Vagina (tissue), 2 donors: ENCODE results near the gene C3.

ENCODE experiments used
- CTCF ChIP-seq, 3 experiments: fragments of 450-650 bp in 2 of 3; fragments of 200-600 bp in 1 of 3; sonication (generic) in 1 of 3; IDR thresholded peaks; one replicate each; pipeline ENCODE4 v1.5.1; 2017 to 2019; ENCODE audit warnings: antibody characterized with exemption in 3 of 3, mild to moderate bottlenecking in 2 of 3, moderate library complexity in 2 of 3
- POLR2A ChIP-seq, 2 donors: fragments of 450-650 bp; IDR thresholded peaks; one replicate each; pipeline ENCODE4 v1.6.1; 2017; ENCODE audit warnings: antibody characterized with exemption in 2 of 2, mild to moderate bottlenecking in 2 of 2, moderate library complexity in 2 of 2
- POLR2AphosphoS5 ChIP-seq, 2 donors: sonication (generic); formaldehyde crosslinking; IDR thresholded peaks; one replicate each; pipeline ENCODE4 v1.9.0; 2017; ENCODE audit warnings: antibody characterized with exemption in 2 of 2, mild to moderate bottlenecking in 2 of 2, low read depth in 1 of 2; ENCODE audit not compliant: insufficient read depth in 1 of 2

DNA sequence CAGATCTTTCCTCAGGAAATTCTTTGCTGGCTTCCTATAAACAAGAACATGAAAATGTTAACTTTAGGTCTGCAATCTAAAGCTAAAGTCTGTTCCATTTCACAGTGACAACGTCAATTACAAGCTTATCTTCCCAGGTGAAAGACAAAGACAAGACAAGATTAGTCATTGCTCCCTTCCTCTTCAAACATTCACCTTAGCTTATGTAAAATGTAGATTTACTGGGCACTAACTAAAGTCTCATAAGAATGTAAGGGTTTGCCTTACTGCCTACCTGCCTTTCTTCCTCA lies 67.7 kb downstream of the C3 start:
- TF ChIP-seq CTCF (IDR thresholded peaks at IDR 0.05) (no peak), POLR2A (IDR thresholded peaks at IDR 0.05) (no peak), POLR2AphosphoS5 (IDR thresholded peaks at IDR 0.05; ENCODE audit: insufficient read depth in 1 of 2, low read depth in 1 of 2) (no peak)
